Inferior parietal cortex (tissue), 1 donor: ENCODE data around the gene LAPTM5.

Source experiments
- DNase-seq: peaks from one replicate; pipeline ENCODE4 v3.0.0-alpha.2; 2016; ENCODE audit errors: extremely low spot score

LAPTM5 gene

GRCh38 chr1:30756206-30756544, 1.4 kb downstream of the LAPTM5 start:
- DNase-seq: no peak

GRCh38 chr1:30755746-30756145, 1.8 kb downstream of the LAPTM5 start:
- no peak for DNase-seq

GRCh38 chr1:30755334-30755733, 2.2 kb downstream of the LAPTM5 start:
- no peak for DNase-seq

- DNase-seq: no peak
These were observed 2.8 kb downstream of the LAPTM5 start for GRCh38 chr1:30754684-30755171.

- no peak for DNase-seq
These were observed 3.9 kb downstream of the LAPTM5 start for GRCh38 chr1:30753660-30754123.

- no peak for DNase-seq
These were observed 4.5 kb downstream of the LAPTM5 start for GRCh38 chr1:30753118-30753517.

GRCh38 chr1:30752651-30752908, 5.0 kb downstream of the LAPTM5 start:
- DNase-seq: no peak

- no peak for DNase-seq
These were observed 5.5 kb downstream of the LAPTM5 start for GRCh38 chr1:30751830-30752650.

GRCh38 chr1:30750731-30751291, 6.8 kb downstream of the LAPTM5 start:
- no peak for DNase-seq

- no peak for DNase-seq
These were observed 7.6 kb downstream of the LAPTM5 start for GRCh38 chr1:30749691-30750583.

GRCh38 chr1:30748699-30749401, 8.7 kb downstream of the LAPTM5 start:
- DNase-seq: peak; percentile 69

- no peak for DNase-seq
These were observed 9.4 kb downstream of the LAPTM5 start for GRCh38 chr1:30748098-30748698.

- no peak for DNase-seq
These were observed 10.3 kb downstream of the LAPTM5 start for GRCh38 chr1:30747033-30748008.

- no peak for DNase-seq
These were observed 11.2 kb downstream of the LAPTM5 start for GRCh38 chr1:30746212-30747032.

GRCh38 chr1:30745834-30746208, 11.8 kb downstream of the LAPTM5 start:
- no peak for DNase-seq

- no peak for DNase-seq
These were observed 12.3 kb downstream of the LAPTM5 start for GRCh38 chr1:30745156-30745833.

- DNase-seq: no peak
These were observed 13.4 kb downstream of the LAPTM5 start for GRCh38 chr1:30744060-30744756.

GRCh38 chr1:30743584-30744059, 14.0 kb downstream of the LAPTM5 start:
- DNase-seq: no peak
